Cardiac fibroblast (primary cell): ENCODE results near the gene CHRNB2.

ENCODE experiments used
- DNase-seq, 2 donors: peaks; one replicate each; pipeline versions ENCODE4 v3.0.0 to v3.0.0-alpha.2; 2010; ENCODE audit warnings: low read depth in 2 of 2
- H3K4me3 ChIP-seq, 2 donors: replicated peaks in 1 of 2; 1 replicate in 1 of 2; 2 replicates in 1 of 2; pipeline ENCODE4 v1.5.1; 2011; ENCODE audit warnings: low read depth in 2 of 2, low read length in 2 of 2, mild to moderate bottlenecking in 2 of 2, moderate library complexity in 1 of 2
- CTCF ChIP-seq: IDR thresholded peaks from one replicate; pipeline ENCODE4 v1.5.1; 2011; ENCODE audit warnings: low read depth, mild to moderate bottlenecking, low read length, inconsistent platforms

Gene CHRNB2

GRCh38 chr1:154548028-154548427 lies 19.6 kb upstream of the CHRNB2 start:
- H3K4me3 ChIP-seq = no peak overlapping the region
- no peak for TF ChIP-seq CTCF
- DNase-seq = no peak

- no peak overlapping the region for H3K4me3 ChIP-seq
- TF ChIP-seq CTCF = no peak
- DNase-seq = no peak
Observed at GRCh38 chr1:154549202-154549770, 18.3 kb upstream of the CHRNB2 start.

- no peak for DNase-seq
- no peak overlapping the region for H3K4me3 ChIP-seq
- TF ChIP-seq CTCF = no peak
Observed at GRCh38 chr1:154550070-154550469, 17.5 kb upstream of the CHRNB2 start.

- no peak for DNase-seq
- TF ChIP-seq CTCF = no peak
- no peak overlapping the region for H3K4me3 ChIP-seq
Observed at GRCh38 chr1:154550657-154551056, 16.9 kb upstream of the CHRNB2 start.

- no peak for DNase-seq
- no peak for TF ChIP-seq CTCF
- H3K4me3 ChIP-seq = no peak overlapping the region
Observed at GRCh38 chr1:154551474-154551873, 16.1 kb upstream of the CHRNB2 start.

- H3K4me3 ChIP-seq = no peak overlapping the region
- DNase-seq = no peak
Observed at GRCh38 chr1:154552036-154552435, 15.5 kb upstream of the CHRNB2 start.

More at GRCh38 chr1:154552036-154552435, 15.5 kb upstream of the CHRNB2 start:
- TF ChIP-seq CTCF = no peak
